HG03575 (cell line): ENCODE data around the gene RBMS2.
"Not testable (repeated sequence)": the region's sequence is repeated elsewhere in the genome, so short reads cannot be mapped to it uniquely, and the experiment has no call there.

ENCODE experiments used
- ATAC-seq: cut with Tn5 transposase; IDR thresholded peaks from one replicate; pipeline ENCODE4 v1.9.1; 2021; ENCODE audit not compliant: unreplicated experiment, insufficient number of reproducible peaks, low FRiP score; ENCODE audit errors: extremely low read depth

Gene RBMS2

GRCh38 chr12:56572288-56572687 lies 50.7 kb downstream of the RBMS2 start:
- no peak for ATAC-seq

- no peak for ATAC-seq
Observed at GRCh38 chr12:56574210-56574609, 52.6 kb downstream of the RBMS2 start.

GRCh38 chr12:56577248-56577647 lies 55.6 kb downstream of the RBMS2 start:
- ATAC-seq = not testable (repeated sequence)

- no peak for ATAC-seq
Observed at GRCh38 chr12:56578983-56579546, 57.4 kb downstream of the RBMS2 start.

- ATAC-seq = no peak
Observed at GRCh38 chr12:56581418-56582145, 60.0 kb downstream of the RBMS2 start.

GRCh38 chr12:56585098-56585497 lies 63.5 kb downstream of the RBMS2 start:
- no peak for ATAC-seq

- ATAC-seq = no peak
Observed at GRCh38 chr12:56589783-56590182, 68.2 kb downstream of the RBMS2 start.

GRCh38 chr12:56590237-56590830 lies 68.7 kb downstream of the RBMS2 start:
- no peak for ATAC-seq

- ATAC-seq = no peak
Observed at GRCh38 chr12:56591126-56591525, 69.5 kb downstream of the RBMS2 start.

- no peak for ATAC-seq
Observed at GRCh38 chr12:56591961-56592360, 70.3 kb downstream of the RBMS2 start.

- no peak for ATAC-seq
Observed at GRCh38 chr12:56593909-56594621, 72.4 kb downstream of the RBMS2 start.

- ATAC-seq = no peak
Observed at GRCh38 chr12:56596815-56597214, 75.2 kb downstream of the RBMS2 start.

- ATAC-seq = no peak
Observed at GRCh38 chr12:56599041-56599440, 77.4 kb downstream of the RBMS2 start.

GRCh38 chr12:56599797-56600196 lies 78.2 kb downstream of the RBMS2 start:
- no peak for ATAC-seq

GRCh38 chr12:56600753-56601152 lies 79.1 kb downstream of the RBMS2 start:
- no peak for ATAC-seq

GRCh38 chr12:56601503-56601902 lies 79.9 kb downstream of the RBMS2 start:
- no peak for ATAC-seq

- no peak for ATAC-seq
Observed at GRCh38 chr12:56602239-56602638, 80.6 kb downstream of the RBMS2 start.

- no peak for ATAC-seq
Observed at GRCh38 chr12:56604355-56604754, 82.7 kb downstream of the RBMS2 start.

GRCh38 chr12:56614627-56615026 lies 93.0 kb downstream of the RBMS2 start:
- ATAC-seq = no peak

- no peak for ATAC-seq
Observed at GRCh38 chr12:56616244-56616643, 94.6 kb downstream of the RBMS2 start.
